Endometrium (tissue), 2 donors: Measurements from ENCODE around the gene PPP6R2.

Experiments used
- FAIRE-seq: peaks from 2 replicates; lab custom pipeline; 2012; peaks lifted over from hg19 to GRCh38; lab: Jason Lieb, UNC
- donor health status: control.
- donor health status: control.

Gene PPP6R2

GRCh38 chr22:50471197-50471847 is 128.2 kb downstream of the PPP6R2 start:
- FAIRE-seq, result no peak

- FAIRE-seq, result no peak
Measured at GRCh38 chr22:50471962-50472361, 128.8 kb downstream of the PPP6R2 start.

DNA sequence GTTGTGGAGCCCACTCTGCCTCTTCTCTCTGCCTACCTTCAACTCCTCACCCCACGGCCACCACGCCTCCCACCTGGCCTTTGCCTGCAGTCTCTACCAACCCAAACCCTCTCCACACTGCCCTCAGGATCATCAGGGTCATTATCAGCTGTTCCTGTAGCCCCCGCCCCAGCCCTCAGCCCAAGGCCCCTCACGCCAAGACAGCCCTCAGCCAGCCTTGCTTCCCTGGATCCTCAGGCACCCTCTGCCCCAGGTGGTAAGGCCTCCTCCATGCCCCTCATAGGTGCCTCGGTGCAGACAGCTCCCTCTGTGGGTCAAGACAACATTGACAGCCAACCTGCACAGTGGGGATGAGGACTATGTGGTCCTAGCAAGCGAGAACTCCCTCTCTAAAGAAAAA is 130.0 kb downstream of the PPP6R2 start:
- no peak for FAIRE-seq

DNA sequence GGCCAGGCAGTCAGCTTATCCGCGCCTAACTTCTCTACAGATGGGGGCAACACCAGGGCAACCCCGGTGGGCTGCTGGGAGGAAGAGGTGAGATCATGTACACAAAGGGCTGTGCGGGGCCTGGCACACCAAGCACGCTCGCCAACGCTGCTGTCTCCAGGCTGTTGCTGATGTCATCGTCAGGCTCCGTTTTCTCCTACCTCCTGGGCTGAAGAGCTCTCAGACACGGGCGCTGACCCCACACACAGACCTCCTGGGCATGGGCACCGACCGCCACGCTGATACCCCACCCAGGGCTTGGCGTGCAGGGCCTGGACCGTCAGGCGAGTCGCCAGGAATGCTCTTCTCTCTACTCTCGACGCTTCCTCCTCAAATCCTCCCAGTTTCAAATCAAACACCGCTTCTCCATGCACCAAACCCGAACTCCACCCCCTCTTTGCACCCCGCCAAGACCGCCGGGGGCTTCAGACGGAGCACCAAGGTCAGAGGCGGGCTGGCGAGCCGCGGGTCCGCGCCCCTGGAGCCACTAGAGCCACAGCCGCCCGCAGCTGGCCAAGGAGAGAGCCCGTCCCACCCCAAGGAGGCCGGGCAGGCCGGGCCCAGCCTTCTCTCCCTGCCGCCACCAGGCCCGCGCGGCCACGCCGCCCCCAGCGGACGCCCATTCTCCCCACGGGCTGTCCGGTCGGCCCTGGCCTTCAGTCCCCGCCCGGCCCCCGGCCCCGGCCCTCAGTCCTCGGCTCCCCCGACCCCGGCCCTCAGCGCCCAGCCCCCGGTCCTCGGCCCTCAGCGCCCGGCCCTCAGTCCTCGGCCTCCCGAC is 130.9 kb downstream of the PPP6R2 start:
- no peak for FAIRE-seq

DNA sequence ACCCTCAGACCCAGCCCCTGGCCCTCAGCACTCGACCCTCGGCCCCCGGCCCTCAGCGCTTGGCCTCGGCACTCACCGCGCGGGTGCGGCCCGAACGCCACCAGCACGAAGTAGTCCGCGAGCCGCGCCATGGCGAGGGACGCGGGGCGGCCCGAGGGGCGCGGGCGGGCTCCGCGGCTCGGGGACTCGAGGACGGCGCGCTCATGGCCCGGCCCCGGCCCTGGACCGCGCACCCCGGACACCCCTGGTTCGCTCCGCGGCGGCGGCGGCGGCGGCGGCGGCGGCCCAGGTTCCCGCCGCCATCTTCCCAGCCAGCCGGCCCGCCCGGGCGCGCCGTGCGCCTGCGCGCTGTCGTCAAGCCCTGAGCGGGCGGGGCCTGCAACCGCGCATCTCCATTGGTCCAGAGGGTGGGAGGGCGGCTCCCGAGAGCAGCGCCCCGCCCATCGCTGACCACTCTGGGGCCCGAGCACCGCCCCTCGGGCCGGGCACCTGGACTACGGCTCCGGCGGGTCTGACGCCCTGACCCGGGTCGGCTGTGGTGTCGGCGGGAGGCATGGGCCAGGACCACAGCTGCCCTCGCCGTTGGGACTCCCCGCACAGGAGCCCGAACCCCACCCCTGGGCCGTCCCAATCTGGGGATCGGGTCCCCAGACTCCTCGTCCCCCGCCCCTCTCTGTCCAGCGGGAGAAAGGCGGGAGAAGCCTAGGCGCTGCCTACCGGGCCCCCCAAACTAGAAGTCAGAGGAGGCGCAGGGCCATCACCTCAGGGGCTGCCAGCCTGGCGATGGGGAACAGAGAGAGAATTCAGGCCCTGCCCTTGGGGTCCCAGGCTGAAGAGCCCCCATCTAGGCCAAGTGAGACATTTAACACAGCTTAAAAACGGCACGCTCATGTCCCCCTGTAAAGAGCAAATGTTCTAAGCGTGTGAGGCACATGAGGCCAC is 131.9 kb downstream of the PPP6R2 start, which contains the start of gene SBF1:
SBF1 (minus strand) TSS at position 326 of the 942 bp plus-strand sequence; CDS start at position 131, 195 bp downstream.
- no peak for FAIRE-seq

GRCh38 chr22:50475652-50476002 is 132.5 kb downstream of the PPP6R2 start:
- FAIRE-seq, result no peak

DNA sequence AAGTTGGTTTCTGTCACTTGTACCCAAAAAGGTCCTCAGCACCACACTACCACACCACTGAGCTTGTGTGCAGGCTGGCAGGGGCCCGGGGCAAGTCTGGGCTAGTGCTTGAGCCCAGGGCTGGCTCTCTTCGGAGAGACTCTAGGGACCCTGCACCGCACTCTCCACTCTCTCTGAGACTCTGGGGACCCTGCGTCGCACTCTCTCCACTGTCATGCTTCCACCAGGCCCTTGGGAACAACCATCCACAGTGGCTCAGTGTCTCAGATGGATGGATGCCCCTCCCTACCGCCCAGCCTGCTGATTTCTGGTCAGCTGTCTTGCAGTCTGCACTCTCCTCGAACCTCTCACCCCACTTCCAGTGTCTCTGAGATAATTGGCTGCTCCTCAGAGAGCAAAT is 133.7 kb downstream of the PPP6R2 start:
- FAIRE-seq, result no peak

DNA sequence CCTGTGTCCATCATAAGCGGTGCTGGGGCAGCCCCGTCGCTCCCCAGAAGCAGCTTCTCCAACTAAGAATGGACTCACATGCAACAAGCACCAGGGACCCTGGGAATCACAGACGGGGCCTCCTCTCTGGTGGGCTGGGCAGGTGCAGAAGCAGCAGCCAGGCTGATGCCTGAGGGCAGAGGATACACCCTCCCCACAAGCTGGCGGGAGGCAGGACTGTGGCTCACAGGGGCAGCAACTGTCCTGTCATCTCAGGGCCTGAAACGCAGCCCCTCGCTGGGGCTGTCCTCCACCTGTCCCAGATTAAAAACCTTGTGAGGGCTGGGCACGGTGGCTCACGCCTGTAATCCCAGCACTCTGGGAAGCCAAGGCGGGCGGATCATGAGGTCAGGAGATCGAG is 134.8 kb downstream of the PPP6R2 start:
- no peak for FAIRE-seq

DNA sequence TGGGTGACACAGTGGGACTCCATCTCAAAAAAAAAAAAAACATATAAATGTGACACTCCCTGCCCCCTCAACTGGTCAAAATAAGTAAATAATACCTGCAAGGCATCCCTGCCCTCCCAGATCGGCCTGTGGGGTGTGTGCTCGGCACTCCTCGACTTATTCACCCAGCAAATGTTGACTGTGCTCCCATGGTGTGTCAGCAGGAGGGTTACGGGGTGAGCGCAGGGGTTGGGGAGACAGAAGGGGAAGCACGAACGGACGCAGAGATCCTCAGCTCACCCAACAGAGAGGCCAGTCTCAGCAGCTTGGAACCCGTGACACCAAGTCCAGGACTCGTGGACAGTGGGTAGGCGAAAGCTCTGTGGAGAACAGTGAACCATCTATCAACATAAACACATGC is 136.6 kb downstream of the PPP6R2 start:
- no peak for FAIRE-seq

DNA sequence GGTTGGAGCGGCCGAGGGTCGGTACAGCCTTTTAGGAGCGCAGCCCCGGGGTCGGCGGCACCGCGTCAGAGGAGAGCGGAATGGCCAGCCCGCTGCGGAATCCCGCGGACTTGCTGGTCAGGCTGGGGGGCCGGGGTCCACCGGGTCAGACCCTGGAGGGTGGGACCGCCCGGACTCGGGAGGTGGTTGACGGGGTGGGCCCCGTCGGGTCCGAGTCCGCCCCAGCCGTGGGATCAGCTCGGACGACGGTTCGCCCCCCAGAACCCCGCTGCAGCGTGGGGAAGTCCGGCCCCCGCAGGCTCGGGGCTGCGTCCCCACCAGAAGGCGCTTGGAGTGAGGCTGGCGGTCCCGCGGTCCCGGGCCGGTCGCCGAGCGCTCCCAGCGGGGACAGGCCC is 137.9 kb downstream of the PPP6R2 start:
- no peak for FAIRE-seq

DNA sequence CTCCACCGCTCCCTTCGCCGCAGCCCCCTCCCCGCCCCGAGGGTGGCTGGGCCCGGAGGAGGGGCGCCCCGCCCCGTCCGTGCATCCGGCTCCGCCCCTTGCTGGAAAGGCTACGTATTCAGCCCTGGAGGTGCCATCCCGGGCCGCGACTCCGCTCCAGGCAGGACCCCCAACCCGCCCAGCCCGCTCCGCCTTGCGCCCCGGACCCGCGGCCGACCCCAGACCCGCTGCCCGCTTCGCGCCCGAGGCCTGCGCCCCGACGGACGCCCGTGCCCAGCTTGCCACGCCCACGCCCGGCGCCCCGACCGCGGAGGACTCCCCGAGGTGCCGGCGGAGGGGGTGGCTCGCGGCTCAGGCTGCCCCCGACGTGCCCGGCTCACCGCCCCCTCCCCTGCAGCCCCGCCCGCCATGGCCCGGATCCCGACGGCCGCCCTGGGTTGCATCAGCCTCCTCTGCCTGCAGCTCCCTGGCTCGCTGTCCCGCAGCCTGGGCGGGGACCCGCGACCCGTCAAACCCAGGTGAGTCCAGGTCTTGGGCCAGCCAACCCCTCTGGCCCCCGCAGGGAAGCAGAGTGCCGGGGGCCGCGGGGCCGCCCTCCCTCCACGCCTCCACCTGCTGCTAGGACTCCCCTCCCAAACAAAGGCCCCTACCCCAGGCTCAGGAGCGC is 138.4 kb downstream of the PPP6R2 start, which contains the start of gene ADM2:
ADM2 (plus strand) TSS at position 104 of the 667 bp plus-strand sequence; CDS start at position 409, 305 bp downstream.
- FAIRE-seq, result no peak

GRCh38 chr22:50482107-50483074 is 139.3 kb downstream of the PPP6R2 start:
- no peak for FAIRE-seq

DNA sequence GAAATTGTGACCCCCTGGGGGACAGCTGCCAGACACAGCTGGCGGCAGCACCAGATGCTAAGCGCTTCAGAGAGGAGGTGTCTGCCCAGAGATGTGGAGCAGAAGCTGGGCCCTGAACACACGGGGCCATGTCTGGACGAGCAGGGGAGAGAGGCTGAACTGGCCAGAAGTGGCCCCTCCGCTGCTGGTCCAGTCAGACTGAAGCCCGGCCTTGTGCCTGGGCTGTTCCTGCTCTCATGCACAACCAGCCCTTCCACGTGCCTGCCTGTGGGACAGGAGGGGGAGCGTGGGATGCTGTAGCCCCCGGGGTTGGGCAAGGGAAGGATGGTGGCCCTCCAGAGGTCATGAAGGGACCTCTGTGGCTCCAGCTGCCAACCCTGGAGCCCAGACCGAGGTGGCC is 140.0 kb downstream of the PPP6R2 start:
- FAIRE-seq, result no peak

GRCh38 chr22:50483556-50483955 is 140.4 kb downstream of the PPP6R2 start:
- no peak for FAIRE-seq

GRCh38 chr22:50483977-50484853 is 141.1 kb downstream of the PPP6R2 start:
- no peak for FAIRE-seq

DNA sequence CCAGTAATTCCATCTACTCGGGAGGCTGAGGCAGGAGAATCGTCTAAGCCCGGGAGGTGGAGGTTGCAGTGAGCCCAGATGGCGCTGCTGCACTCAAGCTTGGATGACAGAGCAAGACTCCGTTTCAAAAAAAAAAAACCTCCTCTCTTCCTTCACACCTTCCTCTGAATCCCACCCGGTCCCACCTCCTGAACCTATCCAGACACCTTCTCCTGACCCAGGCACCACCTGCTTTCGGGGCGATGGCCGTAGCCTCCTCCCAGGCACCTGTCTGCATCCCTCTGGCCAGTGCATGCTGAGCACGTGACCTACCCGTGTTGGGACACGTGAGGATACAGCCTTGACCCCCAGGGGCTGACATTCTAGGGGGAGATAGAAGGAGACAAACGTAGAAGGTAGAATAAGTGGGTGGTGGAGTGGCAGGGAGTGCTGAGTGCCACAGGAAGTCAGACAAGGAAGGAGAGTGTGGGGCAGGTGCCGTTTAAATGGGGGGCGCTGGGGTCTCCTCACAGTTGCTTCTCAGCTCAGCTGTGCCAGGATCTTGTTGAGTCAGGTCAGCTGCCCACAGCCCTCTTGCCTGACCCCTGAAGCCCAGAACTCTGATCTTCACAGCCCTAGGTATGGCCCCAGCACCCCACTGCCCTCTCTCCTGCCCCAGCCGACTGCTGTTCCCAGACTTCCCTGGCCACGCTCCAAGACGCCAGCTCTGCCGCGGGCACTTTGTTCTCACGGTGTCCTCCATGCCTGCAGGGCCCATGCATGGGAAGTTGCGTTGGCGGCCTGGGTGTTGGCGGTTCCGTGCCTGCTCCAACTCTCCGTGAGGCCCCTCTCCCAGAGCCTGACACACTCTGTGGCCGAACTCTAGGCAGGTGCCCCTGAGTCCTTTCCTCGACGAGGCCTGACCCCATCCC is 142.3 kb downstream of the PPP6R2 start:
- no peak for FAIRE-seq

DNA sequence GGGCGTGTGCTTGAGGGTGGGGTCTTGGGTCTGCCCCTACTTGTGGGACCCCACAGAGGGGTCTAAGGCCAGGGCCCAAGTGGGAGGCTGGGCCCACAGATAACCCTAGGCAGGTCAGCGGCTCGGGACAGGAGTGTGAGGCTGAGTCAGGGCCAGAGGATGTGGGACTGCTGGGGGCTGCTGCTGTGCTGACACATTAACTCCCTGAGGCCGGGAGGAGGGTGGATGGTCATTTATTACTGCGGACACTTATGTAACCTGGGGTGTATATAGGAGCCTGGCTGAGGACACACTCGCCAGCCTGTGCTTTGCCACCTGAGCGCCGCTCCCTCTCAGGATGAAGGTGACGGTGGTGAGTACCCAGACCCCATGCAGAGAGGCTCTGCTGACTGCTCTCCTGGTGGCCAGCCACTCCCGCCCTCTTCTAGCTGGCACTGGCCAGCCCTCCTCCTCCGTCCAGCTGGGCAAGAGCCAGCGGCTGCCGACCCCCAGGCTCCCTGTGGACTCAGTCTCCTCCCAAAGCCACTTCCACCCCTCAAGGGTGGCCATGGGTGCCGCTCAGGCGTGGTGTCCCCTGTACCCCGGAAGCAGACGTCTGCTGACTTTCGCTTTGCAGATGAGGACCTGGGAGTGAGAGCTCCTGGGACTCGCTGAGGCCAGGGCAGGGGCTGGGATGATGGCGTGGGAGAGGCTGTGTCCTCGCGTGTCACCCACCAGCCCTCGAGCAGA is 143.6 kb downstream of the PPP6R2 start, which contains the start of gene MIOX:
MIOX (plus strand) TSS at position 299 of the 729 bp plus-strand sequence; CDS start at position 338, 39 bp downstream.
- FAIRE-seq, result no peak
